Measurements from ENCODE around the gene TMEM187.

GRCh38 chrX:154013001-154013421, 40.5 kb downstream of the TMEM187 start:
- TF ChIP-seq CTCF (IDR thresholded peaks at IDR 0.05), result no peak
- no peak for TF ChIP-seq POLR2A (IDR thresholded peaks at IDR 0.05)

Data from adrenal gland (tissue), 5 donors.